ENCODE measurements around the gene MYOZ3.

Gene MYOZ3

DNA sequence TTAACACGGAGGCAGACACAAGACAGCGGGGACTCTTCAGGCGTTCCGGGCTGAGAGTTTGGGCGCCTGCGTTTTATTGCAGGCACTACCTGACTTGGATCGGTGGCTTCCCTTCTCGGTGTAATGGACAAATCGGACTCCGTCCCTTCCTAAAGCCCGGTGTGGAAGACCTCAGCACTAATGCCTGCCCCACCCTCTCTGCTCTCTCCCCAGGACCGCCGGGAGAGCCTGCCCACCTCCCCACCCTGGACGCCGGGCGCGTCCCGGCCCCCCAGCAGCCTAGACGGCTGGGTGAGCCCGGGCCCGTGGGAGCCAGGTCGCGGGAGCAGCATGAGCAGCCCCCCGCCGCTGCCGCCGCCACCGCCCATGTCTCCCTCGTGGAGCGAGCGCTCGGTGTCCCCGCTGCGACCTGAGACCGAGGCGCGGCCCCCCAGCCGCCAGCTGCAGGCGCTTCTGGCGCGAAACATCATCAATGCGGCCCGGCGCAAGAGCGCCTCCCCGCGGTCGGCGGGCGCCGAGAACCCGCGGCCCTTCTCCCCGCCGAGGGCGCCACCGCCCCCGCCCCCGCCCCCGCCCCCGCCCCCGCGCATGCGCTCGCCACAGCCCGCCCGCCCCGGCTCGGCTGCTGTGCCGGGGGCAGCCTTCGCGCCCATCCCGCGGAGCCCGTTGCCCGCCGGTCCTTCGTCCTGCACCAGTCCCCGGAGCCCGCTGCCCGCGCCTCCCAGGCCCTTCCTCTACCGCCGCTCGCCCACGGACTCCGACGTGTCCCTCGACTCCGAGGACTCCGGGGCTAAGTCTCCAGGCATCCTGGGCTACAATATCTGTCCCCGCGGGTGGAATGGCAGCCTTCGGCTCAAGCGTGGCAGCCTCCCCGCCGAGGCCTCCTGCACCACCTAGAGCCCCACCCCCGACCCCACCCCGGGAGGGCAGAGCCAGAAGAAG is 4.6 kb upstream of the MYOZ3 start:
- peak; percentile 97 for DNase-seq (ENCODE audit: low spot score)
- TF ChIP-seq, protein P1, sequence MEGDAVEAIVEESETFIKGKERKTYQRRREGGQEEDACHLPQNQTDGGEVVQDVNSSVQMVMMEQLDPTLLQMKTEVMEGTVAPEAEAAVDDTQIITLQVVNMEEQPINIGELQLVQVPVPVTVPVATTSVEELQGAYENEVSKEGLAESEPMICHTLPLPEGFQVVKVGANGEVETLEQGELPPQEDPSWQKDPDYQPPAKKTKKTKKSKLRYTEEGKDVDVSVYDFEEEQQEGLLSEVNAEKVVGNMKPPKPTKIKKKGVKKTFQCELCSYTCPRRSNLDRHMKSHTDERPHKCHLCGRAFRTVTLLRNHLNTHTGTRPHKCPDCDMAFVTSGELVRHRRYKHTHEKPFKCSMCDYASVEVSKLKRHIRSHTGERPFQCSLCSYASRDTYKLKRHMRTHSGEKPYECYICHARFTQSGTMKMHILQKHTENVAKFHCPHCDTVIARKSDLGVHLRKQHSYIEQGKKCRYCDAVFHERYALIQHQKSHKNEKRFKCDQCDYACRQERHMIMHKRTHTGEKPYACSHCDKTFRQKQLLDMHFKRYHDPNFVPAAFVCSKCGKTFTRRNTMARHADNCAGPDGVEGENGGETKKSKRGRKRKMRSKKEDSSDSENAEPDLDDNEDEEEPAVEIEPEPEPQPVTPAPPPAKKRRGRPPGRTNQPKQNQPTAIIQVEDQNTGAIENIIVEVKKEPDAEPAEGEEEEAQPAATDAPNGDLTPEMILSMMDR (IDR thresholded peaks at IDR 0.05; ENCODE audit: extremely low read depth, missing control alignments): peak; percentile 68

DNA sequence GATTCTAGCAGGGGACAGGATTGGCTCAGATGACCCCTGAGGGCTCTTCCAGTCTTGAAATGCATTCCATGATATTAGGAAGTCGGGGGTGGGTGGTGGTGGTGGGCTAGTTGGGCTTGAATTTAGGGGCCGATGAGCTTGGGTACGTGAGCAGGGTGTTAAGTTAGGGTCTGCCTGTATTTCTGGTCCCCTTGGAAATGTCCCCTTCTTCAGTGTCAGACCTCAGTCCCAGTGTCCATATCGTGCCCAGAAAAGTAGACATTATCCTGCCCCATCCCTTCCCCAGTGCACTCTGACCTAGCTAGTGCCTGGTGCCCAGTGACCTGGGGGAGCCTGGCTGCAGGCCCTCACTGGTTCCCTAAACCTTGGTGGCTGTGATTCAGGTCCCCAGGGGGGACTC is 2.9 kb upstream of the MYOZ3 start:
- DNase-seq (ENCODE audit: low spot score): no peak
- TF ChIP-seq, protein P1 (IDR thresholded peaks at IDR 0.05; ENCODE audit: extremely low read depth, missing control alignments): no peak

DNA sequence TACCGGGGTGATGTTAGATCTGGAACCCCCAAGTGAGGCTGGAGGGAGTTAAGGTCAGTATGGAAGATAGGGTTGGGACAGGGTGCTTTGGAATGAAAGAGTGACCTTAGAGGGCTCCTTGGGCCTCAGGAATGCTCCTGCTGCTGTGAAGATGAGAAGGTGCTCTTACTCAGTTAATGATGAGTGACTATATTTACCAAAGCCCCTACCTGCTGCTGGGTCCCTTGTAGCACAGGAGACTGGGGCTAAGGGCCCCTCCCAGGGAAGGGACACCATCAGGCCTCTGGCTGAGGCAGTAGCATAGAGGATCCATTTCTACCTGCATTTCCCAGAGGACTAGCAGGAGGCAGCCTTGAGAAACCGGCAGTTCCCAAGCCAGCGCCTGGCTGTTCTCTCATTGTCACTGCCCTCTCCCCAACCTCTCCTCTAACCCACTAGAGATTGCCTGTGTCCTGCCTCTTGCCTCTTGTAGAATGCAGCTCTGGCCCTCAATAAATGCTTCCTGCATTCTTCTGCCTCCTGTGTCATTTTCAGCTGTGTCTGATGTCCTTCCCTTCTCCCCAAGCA is 2.3 kb upstream of the MYOZ3 start:
- no peak for DNase-seq (ENCODE audit: low spot score)
- TF ChIP-seq, protein P1 (IDR thresholded peaks at IDR 0.05; ENCODE audit: extremely low read depth, missing control alignments): no peak

DNA sequence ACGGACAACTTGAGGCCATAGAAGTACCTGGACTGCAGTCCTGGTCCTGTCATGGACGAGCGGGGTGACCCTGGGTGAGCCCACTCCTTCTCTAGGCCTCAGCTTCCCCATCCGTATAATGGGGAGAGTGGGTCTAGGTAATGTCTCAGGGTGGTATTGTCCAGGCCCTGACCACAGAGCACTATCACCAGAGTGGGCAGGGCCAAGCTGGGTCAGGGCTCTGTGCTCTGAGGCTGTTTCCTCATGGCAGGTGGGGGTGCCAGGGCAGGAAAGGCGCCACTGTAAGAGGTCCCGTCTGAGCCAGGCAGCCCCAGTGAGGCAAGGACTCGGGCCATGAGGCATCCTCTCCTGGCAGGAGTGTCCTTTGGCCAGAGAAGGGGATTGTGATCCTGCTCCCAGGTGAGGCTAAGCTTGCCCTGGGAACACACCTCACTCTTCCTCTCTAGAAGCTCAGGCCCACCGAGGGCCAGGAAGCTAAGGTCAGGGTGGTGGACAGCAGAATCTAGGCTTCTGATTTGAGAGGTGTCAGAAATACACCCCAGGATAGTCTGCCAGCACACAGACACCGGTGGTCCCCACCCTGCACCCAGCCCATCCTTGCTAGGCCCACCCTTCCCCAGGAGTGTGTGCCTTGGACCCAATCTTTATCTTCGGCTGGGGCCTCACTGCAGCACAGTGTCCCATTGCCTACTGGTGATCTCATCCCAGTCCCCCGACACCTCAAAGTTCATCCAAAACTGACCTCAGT is 1.5 kb upstream of the MYOZ3 start:
- no peak for DNase-seq (ENCODE audit: low spot score)
- TF ChIP-seq, protein P1 (IDR thresholded peaks at IDR 0.05; ENCODE audit: extremely low read depth, missing control alignments): no peak

DNA sequence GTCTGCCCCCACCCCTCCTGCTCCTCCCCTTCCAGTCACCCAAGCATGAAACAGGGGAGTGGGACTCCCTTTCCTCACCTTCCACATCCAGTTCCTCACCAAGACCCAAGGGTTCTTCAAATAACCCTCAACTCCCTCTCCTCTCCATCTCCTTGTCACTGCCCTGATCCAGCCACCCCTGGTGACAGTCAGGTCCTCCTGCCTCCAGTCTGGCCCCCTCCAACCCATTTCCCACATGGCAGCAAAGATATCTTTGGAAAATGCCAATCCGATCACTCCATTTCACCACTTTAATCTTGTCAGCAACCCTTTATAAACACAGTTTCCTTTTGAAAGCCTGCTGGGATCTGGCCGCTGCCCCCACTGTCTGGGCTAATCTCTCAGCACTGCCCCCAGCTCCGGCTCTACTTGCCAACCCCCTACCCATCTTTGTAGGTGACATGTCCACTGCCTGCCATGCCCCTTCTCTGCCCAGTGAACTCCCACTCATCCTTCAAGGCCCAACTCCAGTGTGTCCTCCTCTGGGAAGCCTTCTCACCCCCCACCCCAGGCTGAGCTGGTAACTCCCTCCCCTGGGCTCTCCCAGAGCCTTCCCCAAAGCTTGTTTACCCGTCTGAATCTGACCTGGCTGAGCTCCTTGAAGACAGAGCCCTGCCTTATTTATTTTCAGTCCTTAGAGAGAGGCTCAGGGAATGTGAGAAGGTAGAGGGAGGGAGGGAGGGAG is 781 bp upstream of the MYOZ3 start:
- no peak for DNase-seq (ENCODE audit: low spot score)
- TF ChIP-seq, protein P1 (IDR thresholded peaks at IDR 0.05; ENCODE audit: extremely low read depth, missing control alignments): no peak

DNA sequence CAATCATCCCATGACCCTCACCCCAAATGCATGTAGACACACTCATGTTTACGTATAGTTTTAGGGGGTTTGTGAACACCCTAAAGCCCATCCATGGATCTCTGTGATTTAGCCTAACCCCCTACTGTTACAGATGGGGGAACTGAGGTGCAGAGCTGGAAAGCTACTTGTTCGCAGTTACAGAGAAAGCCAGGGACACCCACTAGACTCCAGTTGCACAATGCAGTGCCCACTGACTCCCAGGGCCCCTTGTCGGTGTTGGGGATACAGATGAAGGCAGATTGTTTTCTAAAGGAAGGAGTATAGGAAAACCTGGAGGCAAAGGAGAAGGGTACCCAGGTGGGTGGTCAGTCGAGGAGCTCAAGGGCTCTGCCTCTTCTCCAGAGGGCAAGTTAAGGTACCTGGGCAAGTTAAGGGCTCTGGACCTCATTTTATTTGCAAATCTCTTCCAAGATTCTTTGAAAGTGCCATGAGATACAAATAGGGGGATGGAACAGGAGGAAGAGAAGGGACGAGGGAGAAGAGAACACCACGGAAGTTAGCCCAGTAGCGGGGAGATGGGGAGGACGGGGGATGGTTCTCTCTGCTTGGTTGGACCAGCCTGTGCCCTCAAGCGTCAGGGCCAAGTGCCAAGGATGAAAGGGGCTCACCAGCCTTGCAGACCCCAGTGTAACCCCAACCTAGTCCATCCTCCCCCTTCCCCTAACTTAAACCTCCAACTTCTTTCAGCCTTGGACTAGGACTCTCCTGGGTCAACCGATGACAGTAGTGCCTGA is 958 bp downstream of the MYOZ3 start:
- no peak for DNase-seq (ENCODE audit: low spot score)
- TF ChIP-seq, protein P1 (IDR thresholded peaks at IDR 0.05; ENCODE audit: extremely low read depth, missing control alignments): no peak

Measured in GM20000 (cell line).